ENCODE results near the gene ASB8.

The ASB8 gene

GRCh38 chr12:48180424-48180823 lies 23.1 kb upstream of the ASB8 start:
- no peaks in the 10 kb centered on the region for H3K9me2 ChIP-seq (replicated peaks; ENCODE audit: control insufficient read depth, low read length)
- H3F3A ChIP-seq (ENCODE audit: control insufficient read depth, insufficient read depth) = peaks cover 5% of the 10 kb centered on the region; the same call in 1 of the 2 replicates
- no peak overlapping the region for H3K27ac ChIP-seq (ENCODE audit: low read depth, low read length)
- H3K36me3 ChIP-seq (ENCODE audit: control insufficient read depth, low read length) = no peaks in the 10 kb centered on the region
- H3K79me2 ChIP-seq (ENCODE audit: control insufficient read depth, low read length) = no peaks in the 10 kb centered on the region
- TF ChIP-seq EZH2phosphoT487 (IDR thresholded peaks at IDR 0.05; ENCODE audit: borderline replicate concordance, low read length) = no peak
- TF ChIP-seq CTCF (IDR thresholded peaks at IDR 0.05; ENCODE audit: low read depth, low read length, poor library complexity, severe bottlenecking) = no peak
- H3K4me3 ChIP-seq (ENCODE audit: low read length) = no peak overlapping the region
- peaks cover 67% of the 10 kb centered on the region for H3K27me3 ChIP-seq (ENCODE audit: control insufficient read depth, low read length)
- no peak overlapping the region for H3K4me2 ChIP-seq (ENCODE audit: low read length)
- H3K4me1 ChIP-seq (ENCODE audit: control insufficient read depth, low read length) = peaks cover 15% of the 10 kb centered on the region
- H3K9me3 ChIP-seq (ENCODE audit: control insufficient read depth, insufficient read depth, low read length) = no peaks in the 10 kb centered on the region
- no peaks in the 10 kb centered on the region for H4K20me1 ChIP-seq (ENCODE audit: control insufficient read depth, insufficient read depth, low read depth, low read length)

- no peak; the same call in 1 of the 2 replicates for TF ChIP-seq EZH2phosphoT487 (IDR thresholded peaks at IDR 0.05; ENCODE audit: borderline replicate concordance, low read length)
- no peak for TF ChIP-seq CTCF (IDR thresholded peaks at IDR 0.05; ENCODE audit: low read depth, low read length, poor library complexity, severe bottlenecking)
Measured at GRCh38 chr12:48179466-48179865, 22.2 kb upstream of the ASB8 start.

GRCh38 chr12:48177982-48178381 lies 20.7 kb upstream of the ASB8 start:
- no peaks in the 10 kb centered on the region for H3K79me2 ChIP-seq (ENCODE audit: control insufficient read depth, low read length)
- no peaks in the 10 kb centered on the region for H4K20me1 ChIP-seq (ENCODE audit: control insufficient read depth, insufficient read depth, low read depth, low read length)
- no peaks in the 10 kb centered on the region for H3K36me3 ChIP-seq (ENCODE audit: control insufficient read depth, low read length)
- peaks cover 9% of the 10 kb centered on the region for H3K4me1 ChIP-seq (ENCODE audit: control insufficient read depth, low read length)
- H3K4me3 ChIP-seq (ENCODE audit: low read length) = no peak overlapping the region
- H3K27ac ChIP-seq (ENCODE audit: low read depth, low read length) = no peak overlapping the region
- H3F3A ChIP-seq (ENCODE audit: control insufficient read depth, insufficient read depth) = no peaks in the 10 kb centered on the region
- H3K27me3 ChIP-seq (ENCODE audit: control insufficient read depth, low read length) = peaks cover 61% of the 10 kb centered on the region
- TF ChIP-seq EZH2phosphoT487 (IDR thresholded peaks at IDR 0.05; ENCODE audit: borderline replicate concordance, low read length) = no peak
- no peak for TF ChIP-seq CTCF (IDR thresholded peaks at IDR 0.05; ENCODE audit: low read depth, low read length, poor library complexity, severe bottlenecking)
- no peak overlapping the region for H3K4me2 ChIP-seq (ENCODE audit: low read length)
- no peaks in the 10 kb centered on the region for H3K9me2 ChIP-seq (replicated peaks; ENCODE audit: control insufficient read depth, low read length)
- no peaks in the 10 kb centered on the region for H3K9me3 ChIP-seq (ENCODE audit: control insufficient read depth, insufficient read depth, low read length)

More at GRCh38 chr12:48179466-48179865, 22.2 kb upstream of the ASB8 start:
- H3K4me3 ChIP-seq (ENCODE audit: low read length) = no peak overlapping the region
- H3K9me2 ChIP-seq (replicated peaks; ENCODE audit: control insufficient read depth, low read length) = no peaks in the 10 kb centered on the region
- no peaks in the 10 kb centered on the region for H3F3A ChIP-seq (ENCODE audit: control insufficient read depth, insufficient read depth)
- no peaks in the 10 kb centered on the region for H3K36me3 ChIP-seq (ENCODE audit: control insufficient read depth, low read length)
- peaks cover 9% of the 10 kb centered on the region for H3K4me1 ChIP-seq (ENCODE audit: control insufficient read depth, low read length)
- H3K79me2 ChIP-seq (ENCODE audit: control insufficient read depth, low read length) = no peaks in the 10 kb centered on the region
- no peak overlapping the region for H3K4me2 ChIP-seq (ENCODE audit: low read length)
- H3K27me3 ChIP-seq (ENCODE audit: control insufficient read depth, low read length) = peaks cover 61% of the 10 kb centered on the region
- H4K20me1 ChIP-seq (ENCODE audit: control insufficient read depth, insufficient read depth, low read depth, low read length) = no peaks in the 10 kb centered on the region
- H3K27ac ChIP-seq (ENCODE audit: low read depth, low read length) = no peak overlapping the region
- no peaks in the 10 kb centered on the region for H3K9me3 ChIP-seq (ENCODE audit: control insufficient read depth, insufficient read depth, low read length)

GRCh38 chr12:48176417-48176751 lies 19.1 kb upstream of the ASB8 start:
- Histone ChIP-seq H3F3A (ENCODE audit: control insufficient read depth, insufficient read depth) (no peaks in the 10 kb centered on the region), H3K9me2 (replicated peaks; ENCODE audit: control insufficient read depth, low read length) (no peaks in the 10 kb centered on the region), H3K4me3 (ENCODE audit: low read length) (no peak overlapping the region), H3K79me2 (ENCODE audit: control insufficient read depth, low read length) (no peaks in the 10 kb centered on the region), H3K9me3 (ENCODE audit: control insufficient read depth, insufficient read depth, low read length) (no peaks in the 10 kb centered on the region), H3K27me3 (ENCODE audit: control insufficient read depth, low read length) (peaks cover 50% of the 10 kb centered on the region), H3K36me3 (ENCODE audit: control insufficient read depth, low read length) (no peaks in the 10 kb centered on the region), H3K4me2 (ENCODE audit: low read length) (no peak overlapping the region), H4K20me1 (ENCODE audit: control insufficient read depth, insufficient read depth, low read depth, low read length) (no peaks in the 10 kb centered on the region), H3K4me1 (ENCODE audit: control insufficient read depth, low read length) (no peaks in the 10 kb centered on the region), H3K27ac (ENCODE audit: low read depth, low read length) (no peak overlapping the region)
- no peak for TF ChIP-seq CTCF (IDR thresholded peaks at IDR 0.05; ENCODE audit: low read depth, low read length, poor library complexity, severe bottlenecking)
- TF ChIP-seq EZH2phosphoT487 (IDR thresholded peaks at IDR 0.05; ENCODE audit: borderline replicate concordance, low read length) = no peak
